ENCODE data around the gene THAP2. TPM values are rescaled to one million over a fixed set of nuclear protein-coding genes. Genes with fewer than 3 reads are reported as not detected.

Gene THAP2
- total and polyA plus RNA-seq, 4 donors: 1.00 to 6.0 (median 2.9) TPM

DNA sequence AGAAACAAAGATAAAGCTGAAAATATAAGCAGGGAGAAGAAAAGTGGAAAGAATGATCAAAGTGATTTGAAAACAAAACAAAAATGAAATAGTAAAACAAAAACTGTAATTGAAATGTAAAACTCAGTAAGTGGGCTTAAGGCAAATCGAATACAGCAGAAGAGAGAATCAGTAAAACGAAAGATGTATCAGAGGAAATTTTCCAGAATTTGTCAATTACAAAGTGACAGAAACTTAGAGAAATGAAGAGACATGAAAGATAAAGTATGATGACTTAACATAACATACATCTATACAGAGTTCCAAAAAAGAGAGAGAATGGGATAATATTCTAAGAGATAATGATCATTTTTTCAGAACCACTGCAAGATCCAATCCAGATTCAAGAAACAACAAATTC is 11.0 kb upstream of the THAP2 start:
- Histone ChIP-seq H3K36me3 (ENCODE audit: control insufficient read depth in 1 of 2, insufficient read depth in 2 of 2, low read length in 1 of 2) (peaks cover 0 to 2% of the 10 kb centered on the region in 2 donors), H3K4me3 (ENCODE audit: low read length in 2 of 2) (no peak overlapping the region), H3K4me1 (ENCODE audit: control insufficient read depth in 1 of 2, insufficient read depth in 2 of 2, low read length in 2 of 2) (no peaks in the 10 kb centered on the region), H3K27ac (ENCODE audit: low read depth in 1 of 2, low read length in 2 of 2) (no peak overlapping the region), H3K27me3 (ENCODE audit: control insufficient read depth in 1 of 2, insufficient read depth in 2 of 2, low read length in 1 of 2) (no peaks in the 10 kb centered on the region), H3K9me3 (ENCODE audit: control insufficient read depth, low read length) (no peaks in the 10 kb centered on the region)
- intact Hi-C loops (cut with DNase I): loop anchor here in 1 of 2 donors (5.0 kb wide), 1 partner anchor 41 kb away; no protein-coding TSS in a partner anchor
- WGBS, 2 donors: 97 to 98% methylated on average over 2 of the region's 2 CpGs
- no peak for ATAC-seq (ENCODE audit: low FRiP score)
- DNase-seq: no peak

DNA sequence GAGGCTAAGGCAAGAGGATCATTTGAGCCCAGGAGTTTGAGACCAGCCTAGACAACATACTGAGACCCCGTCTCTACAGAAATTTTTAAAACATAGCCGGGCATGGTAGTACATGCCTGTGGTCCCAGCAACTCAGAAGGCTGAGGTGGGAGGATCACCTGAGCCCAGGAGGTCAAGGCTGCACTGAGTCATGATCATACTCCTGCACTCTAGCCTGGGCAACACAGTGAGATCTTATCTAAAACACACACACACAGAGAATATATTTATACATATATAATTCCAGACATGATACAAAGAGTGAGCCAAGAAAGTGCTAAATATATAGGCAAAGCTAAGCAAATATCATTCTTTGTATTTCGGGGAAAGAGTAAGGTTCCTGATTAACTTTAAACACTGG is 9.9 kb upstream of the THAP2 start:
- Histone ChIP-seq H3K27me3 (ENCODE audit: control insufficient read depth in 1 of 2, insufficient read depth in 2 of 2, low read length in 1 of 2) (no peaks in the 10 kb centered on the region), H3K4me3 (ENCODE audit: low read length in 2 of 2) (no peak overlapping the region), H3K9me3 (ENCODE audit: control insufficient read depth, low read length) (no peaks in the 10 kb centered on the region), H3K4me1 (ENCODE audit: control insufficient read depth in 1 of 2, insufficient read depth in 2 of 2, low read length in 2 of 2) (no peaks in the 10 kb centered on the region), H3K27ac (ENCODE audit: low read depth in 1 of 2, low read length in 2 of 2) (no peak overlapping the region), H3K36me3 (ENCODE audit: control insufficient read depth in 1 of 2, insufficient read depth in 2 of 2, low read length in 1 of 2) (peaks cover 0 to 2% of the 10 kb centered on the region in 2 donors)
- WGBS, 2 donors: 78 to 79% methylated on average over 3 of the region's 3 CpGs
- DNase-seq: no peak
- intact Hi-C loops (cut with DNase I): loop anchor here in 1 of 2 donors (5.0 kb wide), 1 partner anchor 42 kb away; no protein-coding TSS in a partner anchor
- no peak for ATAC-seq (ENCODE audit: low FRiP score)

- ATAC-seq (ENCODE audit: low FRiP score) (no peak), DNase-seq (no peak)
- Histone ChIP-seq H3K27me3 (ENCODE audit: control insufficient read depth in 1 of 2, insufficient read depth in 2 of 2, low read length in 1 of 2) (no peaks in the 10 kb centered on the region), H3K9me3 (ENCODE audit: control insufficient read depth, low read length) (no peaks in the 10 kb centered on the region), H3K4me1 (ENCODE audit: control insufficient read depth in 1 of 2, insufficient read depth in 2 of 2, low read length in 2 of 2) (no peaks in the 10 kb centered on the region), H3K4me3 (ENCODE audit: low read length in 2 of 2) (no peak overlapping the region), H3K36me3 (ENCODE audit: control insufficient read depth in 1 of 2, insufficient read depth in 2 of 2, low read length in 1 of 2) (peaks cover 0 to 2% of the 10 kb centered on the region in 2 donors), H3K27ac (ENCODE audit: low read depth in 1 of 2, low read length in 2 of 2) (no peak overlapping the region)
- WGBS, 2 donors: 17% methylated on average over 1 of the region's 1 CpG
- intact Hi-C loops (cut with DNase I): no loop called here
Measured at GRCh38 chr12:71655495-71655894, 8.6 kb upstream of the THAP2 start.

DNA sequence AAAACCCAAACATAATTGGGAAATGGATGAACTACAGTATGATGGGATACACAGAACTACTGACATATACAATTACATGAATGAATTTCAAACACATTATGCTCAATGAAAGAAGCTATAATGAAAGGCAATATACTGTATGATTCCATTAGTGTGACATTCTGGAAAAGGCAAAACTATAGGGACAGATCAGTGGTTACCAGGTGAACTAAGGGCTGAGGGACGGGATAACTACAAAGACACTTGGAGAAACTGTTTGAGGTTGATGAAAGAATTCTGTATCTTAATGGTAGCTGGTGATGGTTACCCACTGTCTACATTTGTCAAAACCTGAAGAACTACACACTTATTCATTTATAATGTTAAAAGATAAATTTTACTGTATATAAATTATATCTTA is 8.2 kb upstream of the THAP2 start:
- H3K9me3 ChIP-seq (ENCODE audit: control insufficient read depth, low read length): no peaks in the 10 kb centered on the region
- DNase-seq (no peak), ATAC-seq (ENCODE audit: low FRiP score) (no peak)
- no peak overlapping the region for H3K4me3 ChIP-seq (ENCODE audit: low read length in 2 of 2)
- peaks cover 0 to 2% of the 10 kb centered on the region in 2 donors for H3K36me3 ChIP-seq (ENCODE audit: control insufficient read depth in 1 of 2, insufficient read depth in 2 of 2, low read length in 1 of 2)
- WGBS, 2 donors: 92 to 97% methylated on average over 1 of the region's 1 CpG
- no peaks in the 10 kb centered on the region for H3K4me1 ChIP-seq (ENCODE audit: control insufficient read depth in 1 of 2, insufficient read depth in 2 of 2, low read length in 2 of 2)
- H3K27me3 ChIP-seq (ENCODE audit: control insufficient read depth in 1 of 2, insufficient read depth in 2 of 2, low read length in 1 of 2): no peaks in the 10 kb centered on the region
- intact Hi-C loops (cut with DNase I): no loop called here
- H3K27ac ChIP-seq (ENCODE audit: low read depth in 1 of 2, low read length in 2 of 2): no peak overlapping the region

DNA sequence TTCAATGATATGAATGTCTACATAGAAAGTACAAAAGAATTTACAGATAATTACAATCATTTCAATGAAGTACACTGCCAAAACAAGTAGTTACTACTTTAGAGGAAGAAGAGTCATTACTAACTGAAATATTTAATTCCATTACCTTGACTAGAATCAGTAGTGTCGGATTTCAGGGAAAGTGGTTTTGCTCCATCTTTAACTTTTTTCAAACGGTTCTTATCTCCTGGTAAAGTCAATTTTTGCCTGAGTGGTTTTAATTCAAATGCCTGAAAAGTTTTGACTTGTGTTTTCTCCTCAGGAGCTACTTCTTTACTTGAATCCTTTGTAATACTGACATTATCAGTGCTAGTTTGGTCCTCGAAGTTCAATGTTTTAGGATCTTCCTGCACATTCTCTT is 7.4 kb upstream of the THAP2 start:
- Histone ChIP-seq H3K27me3 (ENCODE audit: control insufficient read depth in 1 of 2, insufficient read depth in 2 of 2, low read length in 1 of 2) (no peaks in the 10 kb centered on the region), H3K27ac (ENCODE audit: low read depth in 1 of 2, low read length in 2 of 2) (no peak overlapping the region), H3K4me3 (ENCODE audit: low read length in 2 of 2) (no peak overlapping the region), H3K36me3 (ENCODE audit: control insufficient read depth in 1 of 2, insufficient read depth in 2 of 2, low read length in 1 of 2) (peaks cover 0 to 2% of the 10 kb centered on the region in 2 donors), H3K4me1 (ENCODE audit: control insufficient read depth in 1 of 2, insufficient read depth in 2 of 2, low read length in 2 of 2) (no peaks in the 10 kb centered on the region), H3K9me3 (ENCODE audit: control insufficient read depth, low read length) (no peaks in the 10 kb centered on the region)
- DNase-seq: no peak
- WGBS, 2 donors: 74 to 76% methylated on average over 3 of the region's 3 CpGs
- intact Hi-C loops (cut with DNase I): no loop called here
- no peak for ATAC-seq (ENCODE audit: low FRiP score)

DNA sequence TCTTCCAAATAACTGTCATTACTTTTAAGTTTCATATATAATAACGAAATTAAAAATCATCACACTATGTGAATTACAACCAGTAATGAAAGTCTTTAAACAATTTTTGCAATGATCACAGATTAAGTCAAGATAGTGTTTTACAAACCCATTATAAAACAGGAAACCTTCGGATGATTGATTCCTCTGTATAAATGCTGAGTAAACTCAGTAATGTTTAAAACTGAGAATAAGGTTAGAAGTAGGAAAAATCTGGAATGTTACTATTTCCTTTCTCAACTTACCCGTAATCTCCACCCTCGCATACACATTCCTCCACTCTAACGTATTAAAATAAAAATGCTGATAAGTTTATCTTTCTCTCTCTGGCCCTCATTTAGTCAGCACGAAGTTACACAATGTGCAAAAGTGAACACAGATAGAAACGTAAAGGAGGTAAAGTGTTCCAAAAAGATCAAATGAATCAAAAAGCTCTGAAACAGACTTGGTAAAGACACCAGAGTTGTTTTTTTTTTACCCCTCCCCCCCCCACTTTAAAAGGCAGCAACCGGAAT is 2.0 kb upstream of the THAP2 start:
- DNase-seq (no peak), ATAC-seq (ENCODE audit: low FRiP score) (no peak)
- no peaks in the 10 kb centered on the region for H3K4me1 ChIP-seq (ENCODE audit: control insufficient read depth in 1 of 2, insufficient read depth in 2 of 2, low read length in 2 of 2)
- H3K36me3 ChIP-seq (ENCODE audit: control insufficient read depth in 1 of 2, insufficient read depth in 2 of 2, low read length in 1 of 2): no peaks in the 10 kb centered on the region
- no peak overlapping the region for H3K27ac ChIP-seq (ENCODE audit: low read depth in 1 of 2, low read length in 2 of 2)
- H3K27me3 ChIP-seq (ENCODE audit: control insufficient read depth in 1 of 2, insufficient read depth in 2 of 2, low read length in 1 of 2): no peaks in the 10 kb centered on the region
- WGBS, 2 donors: 1% methylated on average over 8 of the region's 8 CpGs
- peak overlapping the region; percentile 63 to 84 for H3K4me3 ChIP-seq (ENCODE audit: low read length in 2 of 2)
- intact Hi-C loops (cut with DNase I): loop anchor here in 1 of 2 donors (10.0 kb wide), 1 partner anchor 93 kb away; the partner anchor contains the start of gene RAB21
- H3K9me3 ChIP-seq (ENCODE audit: control insufficient read depth, low read length): no peaks in the 10 kb centered on the region

- DNase-seq (peak; percentile 79 to 87), ATAC-seq (ENCODE audit: low FRiP score) (peak; percentile 68)
- H3K36me3 ChIP-seq (ENCODE audit: control insufficient read depth in 1 of 2, insufficient read depth in 2 of 2, low read length in 1 of 2): no peaks in the 10 kb centered on the region
- peak overlapping the region; percentile 63 to 84 for H3K4me3 ChIP-seq (ENCODE audit: low read length in 2 of 2)
- intact Hi-C loops (cut with DNase I): loop anchor here in 1 of 2 donors (10.0 kb wide), 1 partner anchor 92 kb away; the partner anchor contains the start of gene RAB21
- peak overlapping the region; percentile 95 to 96 for H3K27ac ChIP-seq (ENCODE audit: low read depth in 1 of 2, low read length in 2 of 2)
- H3K4me1 ChIP-seq (ENCODE audit: control insufficient read depth in 1 of 2, insufficient read depth in 2 of 2, low read length in 2 of 2): no peaks in the 10 kb centered on the region
- H3K9me3 ChIP-seq (ENCODE audit: control insufficient read depth, low read length): no peaks in the 10 kb centered on the region
- 0% methylated on average over 53 of the region's 53 CpGs for WGBS, 2 donors
- H3K27me3 ChIP-seq (ENCODE audit: control insufficient read depth in 1 of 2, insufficient read depth in 2 of 2, low read length in 1 of 2): no peaks in the 10 kb centered on the region
Measured at GRCh38 chr12:71662849-71663560, 1.1 kb upstream of the THAP2 start.

- 0 to 1% methylated on average over 20 of the region's 20 CpGs for WGBS, 2 donors
- intact Hi-C loops (cut with DNase I): loop anchor here (1.0 to 10.0 kb wide), 3 partner anchors 20 to 90 kb away; partner anchors contain the start of genes RAB21 (in 1 of the 2) and TMEM19 (in 1 of the 2)
- H3K4me1 ChIP-seq (ENCODE audit: control insufficient read depth in 1 of 2, insufficient read depth in 2 of 2, low read length in 2 of 2): no peaks in the 10 kb centered on the region
- H3K36me3 ChIP-seq (ENCODE audit: control insufficient read depth in 1 of 2, insufficient read depth in 2 of 2, low read length in 1 of 2): no peaks in the 10 kb centered on the region
- ATAC-seq (ENCODE audit: low FRiP score) (no peak), DNase-seq (no peak)
- peak overlapping the region in 1 of 2 donors; percentile 93 for H3K27ac ChIP-seq (ENCODE audit: low read depth in 1 of 2, low read length in 2 of 2)
- H3K9me3 ChIP-seq (ENCODE audit: control insufficient read depth, low read length): no peaks in the 10 kb centered on the region
- peak overlapping the region; percentile 78 to 84 for H3K4me3 ChIP-seq (ENCODE audit: low read length in 2 of 2)
- no peaks in the 10 kb centered on the region for H3K27me3 ChIP-seq (ENCODE audit: control insufficient read depth in 1 of 2, insufficient read depth in 2 of 2, low read length in 1 of 2)
Measured at GRCh38 chr12:71664411-71665089, 449 bp downstream of the THAP2 start.
